SK-N-SH (cell line): ENCODE results near the gene ICA1. TPM values are rescaled to one million over a fixed set of nuclear protein-coding genes. Genes with fewer than 3 reads are reported as not detected.

Source experiments
- CTCF ChIA-PET: fragments of 300-600, 350-600 bp; formaldehyde crosslinking; extraction: SDS; loops from one replicate; lab custom pipeline; 2021; lab: Yijun Ruan, JAX
- POLR2A ChIA-PET: fragments of 350-600 bp; sonication (Branson Sonifier 250); formaldehyde crosslinking; extraction: SDS; loops from one replicate; lab custom pipeline; 2020; ENCODE audit warnings: antibody characterized with exemption, inconsistent platforms; lab: Yijun Ruan, JAX
- DNase-seq: peaks from one replicate; pipeline ENCODE4 v3.0.0; 2012
- H2AFZ ChIP-seq: fragments of 200-600 bp; sonication (generic); 2 replicates; pipeline ENCODE4 v1.8.1; 2016; ENCODE audit warnings: antibody characterized with exemption, mild to moderate bottlenecking, low read depth
- H3F3A ChIP-seq: fragments of 200-600 bp; sonication (generic); replicated peaks from 2 replicates; pipeline ENCODE3; 2016; ENCODE audit warnings: antibody characterized with exemption, mild to moderate bottlenecking; ENCODE audit not compliant: insufficient read depth
- H3K27ac ChIP-seq, 2 experiments: fragments of 200-500 bp in 1 of 2; fragments of 200-600 bp in 1 of 2; sonication (Bioruptor generic) in 1 of 2; sonication (generic), shearing (Covaris generic) in 1 of 2; 2 replicates each; pipeline versions ENCODE4 v1.5.1 to v1.6.1; 2014 to 2016; ENCODE audit warnings: low read depth in 2 of 2, inconsistent platforms in 1 of 2, low read length in 1 of 2, mild to moderate bottlenecking in 1 of 2, mixed read lengths in 1 of 2
- H3K27me3 ChIP-seq: fragments of 200-600 bp; sonication (generic), shearing (Covaris generic); 2 replicates; pipeline ENCODE4 v1.6.1; 2016; ENCODE audit warnings: mixed run types; ENCODE audit not compliant: insufficient read depth
- H3K36me3 ChIP-seq, 2 experiments: fragments of 200-500 bp in 1 of 2; fragments of 200-600 bp in 1 of 2; sonication (Bioruptor generic) in 1 of 2; sonication (generic) in 1 of 2; replicated peaks in 1 of 2; 2 replicates each; pipeline versions ENCODE3 to v1.5.1; 2014 to 2016; ENCODE audit warnings: low read length in 1 of 2, mild to moderate bottlenecking in 1 of 2; ENCODE audit not compliant: insufficient read depth in 2 of 2, control insufficient read depth in 1 of 2
- H3K4me1 ChIP-seq, 2 experiments: fragments of 200-500 bp in 1 of 2; fragments of 200-600 bp in 1 of 2; sonication (Bioruptor generic) in 1 of 2; sonication (generic), shearing (Covaris generic) in 1 of 2; 2 replicates each; pipeline versions ENCODE4 v1.5.1 to v1.6.1; 2014 to 2016; ENCODE audit warnings: low read depth in 1 of 2, low read length in 1 of 2, mixed run types in 1 of 2; ENCODE audit not compliant: insufficient read depth in 2 of 2, control insufficient read depth in 1 of 2
- H3K4me2 ChIP-seq: fragments of 200-600 bp; sonication (generic), shearing (Covaris generic); 2 replicates; pipeline ENCODE4 v1.6.1; 2017; ENCODE audit warnings: mixed run types
- H3K4me3 ChIP-seq, 2 experiments: fragments of 200-500 bp in 1 of 2; fragments of 200-600 bp in 1 of 2; sonication (Bioruptor generic) in 1 of 2; sonication (generic), shearing (Covaris generic) in 1 of 2; 2 replicates each; pipeline versions ENCODE4 v1.5.1 to v1.8.1; 2014 to 2016; ENCODE audit warnings: low read depth in 2 of 2, inconsistent platforms in 1 of 2, low read length in 1 of 2, mild to moderate bottlenecking in 1 of 2, mixed read lengths in 1 of 2, moderate library complexity in 1 of 2
- H3K79me2 ChIP-seq: fragments of 200-600 bp; sonication (generic); 2 replicates; pipeline ENCODE4 v1.8.1; 2017; ENCODE audit warnings: mild to moderate bottlenecking; ENCODE audit not compliant: insufficient read depth
- H3K9ac ChIP-seq: fragments of 200-600 bp; sonication (generic); 2 replicates; pipeline ENCODE4 v1.6.1; 2017; ENCODE audit warnings: mixed run types
- H3K9me2 ChIP-seq: fragments of 200-600 bp; sonication (generic); 2 replicates; pipeline ENCODE4 v1.6.1; 2017; ENCODE audit warnings: mixed run types
- H3K9me3 ChIP-seq: fragments of 200-600 bp; sonication (generic); 2 replicates; pipeline ENCODE4 v1.6.1; 2017; ENCODE audit warnings: mixed run types, mild to moderate bottlenecking, moderate library complexity
- H4K20me1 ChIP-seq: fragments of 200-600 bp; sonication (generic); 2 replicates; pipeline ENCODE4 v1.6.1; 2017; ENCODE audit warnings: mild to moderate bottlenecking, mixed run types; ENCODE audit not compliant: insufficient read depth
- EP300 ChIP-seq, 2 experiments: IDR thresholded peaks; 2 replicates each; pipeline versions ENCODE4 v1.4.0 to v1.6.1; 2012; ENCODE audit warnings: borderline replicate concordance in 1 of 2, low read depth in 1 of 2, low read length in 1 of 2
- MEF2A ChIP-seq: IDR thresholded peaks from 2 replicates; pipeline ENCODE4 v1.4.0; 2012; ENCODE audit warnings: low read depth, borderline replicate concordance
- MXI1 ChIP-seq: IDR thresholded peaks from 2 replicates; pipeline ENCODE4 v1.6.1; 2012; ENCODE audit warnings: mild to moderate bottlenecking, low read depth, low read length, improper control_type of control experiment
- NFIC ChIP-seq: IDR thresholded peaks from 2 replicates; pipeline ENCODE4 v1.4.0; 2012; ENCODE audit warnings: borderline replicate concordance
- RAD21 ChIP-seq: IDR thresholded peaks from 2 replicates; pipeline ENCODE4 v1.6.1; 2012; ENCODE audit warnings: mild to moderate bottlenecking, low read length
- RCOR1 ChIP-seq: fragments of 150-350 bp; IDR thresholded peaks from 2 replicates; pipeline ENCODE4 v1.6.1; 2017; ENCODE audit warnings: antibody characterized with exemption, low read length
- RFX5 ChIP-seq: IDR thresholded peaks from 2 replicates; pipeline ENCODE4 v1.6.1; 2012; ENCODE audit warnings: mild to moderate bottlenecking, improper control_type of control experiment, low read length
- RXRA ChIP-seq: IDR thresholded peaks from 2 replicates; pipeline ENCODE4 v1.4.0; 2012; ENCODE audit warnings: low read depth, mild to moderate bottlenecking, borderline replicate concordance
- SIN3A ChIP-seq: IDR thresholded peaks from 2 replicates; pipeline ENCODE4 v1.6.1; 2012; ENCODE audit warnings: low read depth, mild to moderate bottlenecking, low read length, moderate library complexity, borderline replicate concordance
- YY1 ChIP-seq: IDR thresholded peaks from 2 replicates; pipeline ENCODE4 v1.4.0; 2012; ENCODE audit warnings: low read depth, mild to moderate bottlenecking
- WGBS: methylation state at CpG from one replicate; pipeline ENCODE4 v1.1.6; 2017; ENCODE audit warnings: low lambda C conversion rate; 5-methylcytosine and 5-hydroxymethylcytosine counted together
- polyA plus RNA-seq, 3 experiments: library from polyadenylated mRNA; depleted of rRNA; stranded (reverse); fragments of >200 nt; gene quantifications; 2 replicates each; pipeline ENCODE4 v1.2.3, GENCODE V29; 2012
- TF ChIP-seq, protein P1 (sequence below): IDR thresholded peaks from 2 replicates; pipeline ENCODE4 v1.4.0; 2012; ENCODE audit warnings: low read depth, borderline replicate concordance
- TF ChIP-seq, protein P2 (sequence below): IDR thresholded peaks from 2 replicates; pipeline ENCODE4 v1.6.1; 2012; ENCODE audit warnings: mild to moderate bottlenecking, low read depth, low read length, moderate library complexity

The ICA1 gene
- polyA plus RNA-seq, 1 of the 3 experiments (the other 2 are of a cell fraction) = 2.4 TPM

DNA sequence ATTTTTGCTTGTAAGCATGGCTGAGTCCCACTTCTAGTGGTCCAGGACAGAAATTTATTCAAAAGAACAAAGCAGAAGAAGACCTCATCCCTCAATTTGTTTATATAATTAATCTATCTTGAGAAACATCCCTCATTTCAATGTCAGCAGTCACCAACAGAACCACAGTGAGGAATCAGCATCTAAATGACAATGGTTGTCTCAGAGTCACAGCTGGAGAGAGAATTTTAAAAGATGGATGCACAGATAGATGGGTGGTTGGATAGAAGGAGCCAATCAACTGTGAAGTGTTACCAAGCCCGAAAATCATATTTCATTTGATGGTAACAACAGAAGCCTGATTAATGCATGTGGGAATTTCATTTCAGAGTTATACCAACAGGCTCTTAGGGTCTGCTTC lies 55.0 kb downstream of the ICA1 start:
- ChIA-PET CTCF (interaction anchor here (1.2 to 4.8 kb wide), 2 partner anchors 10 to 525 kb away, joined by 4 to 33 read pairs; no protein-coding TSS in a partner anchor), POLR2A (no interaction called here)
- H3K27ac ChIP-seq = peak overlapping the region in 1 of 2 experiments; percentile 90; a peak in 2 of 4 replicates
- H3K4me3 ChIP-seq = no peak overlapping the region
- H3K4me1 ChIP-seq = peaks cover 0 to 52% of the 10 kb centered on the region in 2 experiments; a peak in 2 of 4 replicates
- H3K79me2 ChIP-seq = no peaks in the 10 kb centered on the region
- no peaks in the 10 kb centered on the region for H3F3A ChIP-seq
- H4K20me1 ChIP-seq = no peaks in the 10 kb centered on the region
- no peaks in the 10 kb centered on the region for H3K9me2 ChIP-seq
- no peak overlapping the region for H3K4me2 ChIP-seq
- TF ChIP-seq RXRA (no peak), RAD21 (0 out of 2 replicates have a peak, but pooled peaks have one; percentile 2)
- H3K9me3 ChIP-seq = no peaks in the 10 kb centered on the region
- no peaks in the 10 kb centered on the region; the same call in 1 of the 2 replicates for H3K27me3 ChIP-seq
- no peak for DNase-seq
- H2AFZ ChIP-seq = no peak overlapping the region
- WGBS = 31% methylated on average over 1 of the region's 1 CpG
- peaks cover 0 to 20% of the 10 kb centered on the region in 2 experiments for H3K36me3 ChIP-seq
- H3K9ac ChIP-seq = no peak overlapping the region

DNA sequence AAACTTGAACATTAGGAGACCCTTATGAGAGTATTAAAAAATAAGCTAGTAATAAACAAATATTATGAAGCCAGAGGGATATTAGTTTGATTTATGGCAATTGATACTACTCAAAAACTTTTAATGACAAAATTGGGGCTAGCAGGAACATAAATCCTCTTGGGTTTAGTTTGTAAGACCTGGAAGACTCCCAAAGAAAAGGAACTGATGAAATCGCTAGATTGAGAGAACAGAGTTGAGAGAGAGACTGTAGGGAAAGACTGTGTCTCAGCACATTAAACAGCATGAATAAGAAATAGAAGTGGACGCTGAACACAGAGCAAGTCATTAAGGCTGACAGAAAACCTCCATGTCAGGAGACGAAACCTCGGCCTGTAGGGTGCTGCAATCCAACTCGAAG lies 56.4 kb downstream of the ICA1 start:
- Histone ChIP-seq H3K27me3 (no peaks in the 10 kb centered on the region; the same call in 1 of the 2 replicates), H2AFZ (no peak overlapping the region), H3K4me3 (no peak overlapping the region)
- WGBS = 80% methylated on average over 5 of the region's 5 CpGs
- CTCF ChIA-PET = interaction anchor here (0.6 to 4.8 kb wide), 8 partner anchors 9 to 445 kb away, joined by 3 to 33 read pairs (median 4); no protein-coding TSS in a partner anchor
- TF ChIP-seq, protein P1, sequence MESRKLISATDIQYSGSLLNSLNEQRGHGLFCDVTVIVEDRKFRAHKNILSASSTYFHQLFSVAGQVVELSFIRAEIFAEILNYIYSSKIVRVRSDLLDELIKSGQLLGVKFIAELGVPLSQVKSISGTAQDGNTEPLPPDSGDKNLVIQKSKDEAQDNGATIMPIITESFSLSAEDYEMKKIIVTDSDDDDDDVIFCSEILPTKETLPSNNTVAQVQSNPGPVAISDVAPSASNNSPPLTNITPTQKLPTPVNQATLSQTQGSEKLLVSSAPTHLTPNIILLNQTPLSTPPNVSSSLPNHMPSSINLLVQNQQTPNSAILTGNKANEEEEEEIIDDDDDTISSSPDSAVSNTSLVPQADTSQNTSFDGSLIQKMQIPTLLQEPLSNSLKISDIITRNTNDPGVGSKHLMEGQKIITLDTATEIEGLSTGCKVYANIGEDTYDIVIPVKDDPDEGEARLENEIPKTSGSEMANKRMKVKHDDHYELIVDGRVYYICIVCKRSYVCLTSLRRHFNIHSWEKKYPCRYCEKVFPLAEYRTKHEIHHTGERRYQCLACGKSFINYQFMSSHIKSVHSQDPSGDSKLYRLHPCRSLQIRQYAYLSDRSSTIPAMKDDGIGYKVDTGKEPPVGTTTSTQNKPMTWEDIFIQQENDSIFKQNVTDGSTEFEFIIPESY = no peak
- no peak for TF ChIP-seq SIN3A
- TF ChIP-seq NFIC = no peak
- no peak for TF ChIP-seq RFX5
- TF ChIP-seq MEF2A = no peak
- TF ChIP-seq RCOR1 = no peak
- TF ChIP-seq, all 33 proteins: peak for 0
- H3K79me2 ChIP-seq = no peaks in the 10 kb centered on the region
- H3K9me2 ChIP-seq = no peaks in the 10 kb centered on the region
- H3K9ac ChIP-seq = no peak overlapping the region
- POLR2A ChIA-PET = interaction anchor here (0.9 kb wide), 1 partner anchor 55 kb away, joined by 5 read pairs; no protein-coding TSS in a partner anchor
- peaks cover 0 to 21% of the 10 kb centered on the region in 2 experiments for H3K36me3 ChIP-seq
- no peak for DNase-seq
- peak overlapping the region in 1 of 2 experiments; percentile 90; a peak in 2 of 4 replicates for H3K27ac ChIP-seq
- peaks cover 0 to 44% of the 10 kb centered on the region in 2 experiments; a peak in 2 of 4 replicates for H3K4me1 ChIP-seq
- H4K20me1 ChIP-seq = no peaks in the 10 kb centered on the region
- no peak overlapping the region for H3K4me2 ChIP-seq
- no peaks in the 10 kb centered on the region for H3K9me3 ChIP-seq
- no peaks in the 10 kb centered on the region for H3F3A ChIP-seq

DNA sequence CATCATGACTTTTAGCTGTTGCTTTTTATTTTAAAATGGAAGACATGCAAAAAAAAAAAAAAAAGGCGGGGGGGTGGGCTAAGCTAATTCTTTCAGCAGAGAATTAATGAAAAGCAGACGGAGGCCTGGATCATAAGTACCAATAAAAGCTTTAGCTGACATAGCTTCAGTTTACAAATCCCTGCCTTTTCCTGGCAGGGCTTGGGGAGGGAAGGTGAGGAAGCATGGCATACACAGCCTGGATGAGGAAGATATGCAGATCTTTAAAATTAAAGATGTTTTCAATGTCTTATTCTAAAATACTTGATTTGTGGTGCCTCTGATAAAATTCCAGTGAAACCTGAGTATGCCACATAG lies 57.0 kb downstream of the ICA1 start:
- Histone ChIP-seq H3K79me2 (no peaks in the 10 kb centered on the region), H3K4me3 (no peak overlapping the region), H3K9me3 (no peaks in the 10 kb centered on the region), H3K9me2 (no peaks in the 10 kb centered on the region), H3K4me1 (peaks cover 0 to 44% of the 10 kb centered on the region in 2 experiments; a peak in 2 of 4 replicates), H3K9ac (no peak overlapping the region), H3F3A (no peaks in the 10 kb centered on the region), H4K20me1 (no peaks in the 10 kb centered on the region), H3K27me3 (no peaks in the 10 kb centered on the region; the same call in 1 of the 2 replicates), H3K36me3 (peaks cover 0 to 21% of the 10 kb centered on the region in 2 experiments), H3K4me2 (no peak overlapping the region), H3K27ac (peak overlapping the region in 1 of 2 experiments; percentile 90; a peak in 2 of 4 replicates), H2AFZ (no peak overlapping the region)
- 31% methylated on average over 2 of the region's 2 CpGs for WGBS
- peak; percentile 61 for DNase-seq
- POLR2A ChIA-PET = interaction anchor here (0.7 to 0.9 kb wide), 2 partner anchors 16 to 56 kb away, joined by 3 to 5 read pairs; no protein-coding TSS in a partner anchor
- CTCF ChIA-PET = interaction anchor here (0.6 to 4.8 kb wide), 8 partner anchors 9 to 445 kb away, joined by 3 to 33 read pairs (median 4); no protein-coding TSS in a partner anchor
- TF ChIP-seq RCOR1 (peak; percentile 43; the same call in 1 of the 2 replicates), MXI1 (peak; percentile 56; the same call in 1 of the 2 replicates), EP300 (IDR thresholded peaks at IDR 0.05; ENCODE audit: borderline replicate concordance in 1 of 2, low read depth in 1 of 2, low read length in 1 of 2) (peak in 1 of 2 experiments; percentile 45; a peak in 1 of 4 replicates), YY1 (no peak)
- TF ChIP-seq, protein P1 = no peak
- TF ChIP-seq, protein P2, sequence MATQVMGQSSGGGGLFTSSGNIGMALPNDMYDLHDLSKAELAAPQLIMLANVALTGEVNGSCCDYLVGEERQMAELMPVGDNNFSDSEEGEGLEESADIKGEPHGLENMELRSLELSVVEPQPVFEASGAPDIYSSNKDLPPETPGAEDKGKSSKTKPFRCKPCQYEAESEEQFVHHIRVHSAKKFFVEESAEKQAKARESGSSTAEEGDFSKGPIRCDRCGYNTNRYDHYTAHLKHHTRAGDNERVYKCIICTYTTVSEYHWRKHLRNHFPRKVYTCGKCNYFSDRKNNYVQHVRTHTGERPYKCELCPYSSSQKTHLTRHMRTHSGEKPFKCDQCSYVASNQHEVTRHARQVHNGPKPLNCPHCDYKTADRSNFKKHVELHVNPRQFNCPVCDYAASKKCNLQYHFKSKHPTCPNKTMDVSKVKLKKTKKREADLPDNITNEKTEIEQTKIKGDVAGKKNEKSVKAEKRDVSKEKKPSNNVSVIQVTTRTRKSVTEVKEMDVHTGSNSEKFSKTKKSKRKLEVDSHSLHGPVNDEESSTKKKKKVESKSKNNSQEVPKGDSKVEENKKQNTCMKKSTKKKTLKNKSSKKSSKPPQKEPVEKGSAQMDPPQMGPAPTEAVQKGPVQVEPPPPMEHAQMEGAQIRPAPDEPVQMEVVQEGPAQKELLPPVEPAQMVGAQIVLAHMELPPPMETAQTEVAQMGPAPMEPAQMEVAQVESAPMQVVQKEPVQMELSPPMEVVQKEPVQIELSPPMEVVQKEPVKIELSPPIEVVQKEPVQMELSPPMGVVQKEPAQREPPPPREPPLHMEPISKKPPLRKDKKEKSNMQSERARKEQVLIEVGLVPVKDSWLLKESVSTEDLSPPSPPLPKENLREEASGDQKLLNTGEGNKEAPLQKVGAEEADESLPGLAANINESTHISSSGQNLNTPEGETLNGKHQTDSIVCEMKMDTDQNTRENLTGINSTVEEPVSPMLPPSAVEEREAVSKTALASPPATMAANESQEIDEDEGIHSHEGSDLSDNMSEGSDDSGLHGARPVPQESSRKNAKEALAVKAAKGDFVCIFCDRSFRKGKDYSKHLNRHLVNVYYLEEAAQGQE = no peak
